Stomach (tissue), 4 donors: ENCODE results near the gene PRRT3.

Experiments used
- EP300 ChIP-seq: sonication (generic); formaldehyde crosslinking; IDR thresholded peaks from one replicate; pipeline ENCODE4 v1.6.1; 2017; ENCODE audit warnings: antibody characterized with exemption
- POLR2AphosphoS5 ChIP-seq, 3 donors: sonication (generic); formaldehyde crosslinking; IDR thresholded peaks; one replicate each; pipeline ENCODE4 v1.6.1; 2016; ENCODE audit warnings: antibody characterized with exemption in 3 of 3
- TF ChIP-seq, protein P1 (sequence below), 7 experiments: fragments of 450-650 bp in 4 of 7; fragments of 200-600 bp in 3 of 7; sonication (generic) in 3 of 7; IDR thresholded peaks; one replicate each; pipeline ENCODE4 v1.5.1; 2016 to 2019; ENCODE audit warnings: antibody characterized with exemption in 7 of 7, control low read depth in 2 of 7, mild to moderate bottlenecking in 1 of 7

DNA sequence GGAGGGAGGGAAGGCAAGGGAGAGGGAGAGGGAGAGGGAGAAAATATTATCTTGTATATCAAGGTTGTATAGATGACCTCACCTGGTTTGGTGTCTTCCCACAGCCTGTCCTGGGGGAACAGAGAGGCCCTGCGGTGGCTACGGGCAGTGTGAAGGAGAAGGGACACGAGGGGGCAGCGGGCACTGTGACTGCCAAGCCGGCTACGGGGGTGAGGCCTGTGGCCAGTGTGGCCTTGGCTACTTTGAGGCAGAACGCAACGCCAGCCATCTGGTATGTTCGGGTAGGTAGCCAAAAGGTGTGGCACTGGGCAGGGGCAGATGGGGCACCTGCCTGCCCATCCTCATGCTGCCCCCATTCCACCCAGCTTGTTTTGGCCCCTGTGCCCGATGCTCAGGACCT is 11.5 kb downstream of the PRRT3 start:
- TF ChIP-seq POLR2AphosphoS5 (IDR thresholded peaks at IDR 0.05) (no peak), EP300 (no peak)
- TF ChIP-seq, protein P1, sequence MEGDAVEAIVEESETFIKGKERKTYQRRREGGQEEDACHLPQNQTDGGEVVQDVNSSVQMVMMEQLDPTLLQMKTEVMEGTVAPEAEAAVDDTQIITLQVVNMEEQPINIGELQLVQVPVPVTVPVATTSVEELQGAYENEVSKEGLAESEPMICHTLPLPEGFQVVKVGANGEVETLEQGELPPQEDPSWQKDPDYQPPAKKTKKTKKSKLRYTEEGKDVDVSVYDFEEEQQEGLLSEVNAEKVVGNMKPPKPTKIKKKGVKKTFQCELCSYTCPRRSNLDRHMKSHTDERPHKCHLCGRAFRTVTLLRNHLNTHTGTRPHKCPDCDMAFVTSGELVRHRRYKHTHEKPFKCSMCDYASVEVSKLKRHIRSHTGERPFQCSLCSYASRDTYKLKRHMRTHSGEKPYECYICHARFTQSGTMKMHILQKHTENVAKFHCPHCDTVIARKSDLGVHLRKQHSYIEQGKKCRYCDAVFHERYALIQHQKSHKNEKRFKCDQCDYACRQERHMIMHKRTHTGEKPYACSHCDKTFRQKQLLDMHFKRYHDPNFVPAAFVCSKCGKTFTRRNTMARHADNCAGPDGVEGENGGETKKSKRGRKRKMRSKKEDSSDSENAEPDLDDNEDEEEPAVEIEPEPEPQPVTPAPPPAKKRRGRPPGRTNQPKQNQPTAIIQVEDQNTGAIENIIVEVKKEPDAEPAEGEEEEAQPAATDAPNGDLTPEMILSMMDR (IDR thresholded peaks at IDR 0.05): no peak
